HepG2 (cell line): Measurements from ENCODE around the gene IRS2. TPM values are rescaled to one million over a fixed set of nuclear protein-coding genes. Genes with fewer than 3 reads are reported as not detected.

Experiments used
- HMGXB3 ChIP-seq: sonication (generic); formaldehyde crosslinking; IDR thresholded peaks from 2 replicates; pipeline ENCODE4 v1.4.0; 2020; ENCODE audit warnings: missing genetic modification reagents, borderline replicate concordance
- HMGXB4 ChIP-seq, 2 experiments: sonication (generic) in 1 of 2; formaldehyde crosslinking in 1 of 2; IDR thresholded peaks; 2 replicates each; pipeline versions ENCODE4 v1.4.0 to v1.6.1; 2018 to 2020; ENCODE audit warnings: missing genetic modification reagents in 2 of 2, borderline replicate concordance in 1 of 2, low read depth in 1 of 2, mild to moderate bottlenecking in 1 of 2, missing biosample characterization in 1 of 2
- MXD1 ChIP-seq: sonication (generic); formaldehyde crosslinking; IDR thresholded peaks from 2 replicates; pipeline ENCODE4 v1.4.0; 2020; ENCODE audit warnings: mild to moderate bottlenecking, missing genetic modification reagents
- polyA plus RNA-seq, 8 experiments: library from polyadenylated mRNA; depleted of rRNA in 3 of 8; stranded (reverse) in 7 of 8; unstranded in 1 of 8; fragments of >200 nt; fragmentation: Illumina TruSeq in 4 of 8; extraction: Trizol in 4 of 8; gene quantifications; 2 replicates each; pipeline versions ENCODE4 v1.2.1 to v1.2.3, GENCODE V29; 2011 to 2016; ENCODE audit warnings: low read depth in 4 of 8, missing spikeins in 1 of 8, mixed read lengths in 1 of 8; ENCODE audit not compliant: insufficient read depth in 1 of 8
- total RNA-seq, 5 experiments: library from RNA; depleted of rRNA; stranded (reverse); fragments of >200 nt; fragmentation: Illumina TruSeq; extraction: Trizol; gene quantifications; 2 replicates each; pipeline ENCODE4 v1.2.3, GENCODE V29; 2016; ENCODE audit warnings: low read depth in 1 of 5

IRS2 gene
- total and polyA plus RNA-seq, 2 of the 13 experiments (the other 11 are each of a cell fraction or from before 2014, with no cell fraction given): 0.02 to 0.04 TPM

GRCh38 chr13:109707742-109708617 lies 78.4 kb downstream of the IRS2 start (continued):
- TF ChIP-seq HMGXB3 (CRISPR knock-in tag) (no peak), HMGXB4 (CRISPR knock-in tag; IDR thresholded peaks at IDR 0.05; ENCODE audit: borderline replicate concordance in 1 of 2, low read depth in 1 of 2) (no peak), MXD1 (CRISPR knock-in tag) (no peak)
- TF ChIP-seq, all 625 proteins: peak for 0
